ENCODE results near the gene EP400. TPM values are rescaled to one million over a fixed set of nuclear protein-coding genes. Genes with fewer than 3 reads are reported as not detected.

The EP400 gene
- total and polyA plus RNA-seq, 7 experiments from 2014 or later, result 2.8 to 86.8 (median 79.5) TPM

DNA sequence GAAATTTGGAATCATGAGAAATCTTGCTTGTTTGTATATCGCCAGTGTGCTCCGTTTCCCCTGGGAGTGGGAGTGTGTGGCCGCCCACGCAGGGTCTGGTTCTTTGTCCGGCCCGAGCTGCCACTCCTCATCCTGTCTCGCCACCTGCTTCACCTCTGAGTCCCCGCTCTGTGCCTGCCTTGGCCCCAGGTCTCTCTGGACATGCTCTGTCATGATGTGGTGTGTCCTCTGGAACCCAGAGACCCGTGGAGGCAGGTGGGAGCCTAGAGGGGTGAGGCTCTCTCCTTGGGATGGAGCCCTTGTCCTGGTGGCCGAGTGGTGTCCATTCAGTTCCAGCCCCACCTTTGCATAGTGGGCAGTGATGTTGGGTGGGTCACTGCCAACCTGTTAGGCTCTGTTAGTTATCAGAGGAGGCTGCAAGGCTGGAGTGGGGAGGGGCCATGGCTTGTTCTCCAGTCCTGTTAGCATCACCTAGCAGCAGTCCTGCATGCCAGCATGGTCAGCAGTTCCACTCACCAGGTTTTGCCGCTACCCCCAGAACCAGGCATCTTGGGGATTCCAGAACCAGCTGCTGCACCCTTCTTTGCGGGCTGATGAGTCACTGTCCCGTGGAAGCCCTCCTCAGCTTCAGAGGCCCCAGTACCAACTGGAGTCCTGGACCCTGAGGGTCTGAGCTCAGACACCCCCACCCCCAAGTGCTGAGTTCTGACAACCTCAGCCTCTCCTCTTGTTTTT, 76.5 kb downstream of the EP400 start:
- no peaks in the 10 kb centered on the region for H3K9me3 Mint-ChIP-seq
- ChIA-PET CTCF (no interaction called here), POLR2A (no interaction called here)
- H3K4me3 Mint-ChIP-seq, result no peak overlapping the region
- H3K4me3 ChIP-seq (ENCODE audit: low read length), result no peak overlapping the region
- intact Hi-C loops (cut with micrococcal nuclease), result no loop called here
- DNase-seq (no peak), ATAC-seq (no peak)
- no peak overlapping the region for H3K27ac Mint-ChIP-seq
- H3K4me1 Mint-ChIP-seq, result peaks cover 0 to 8% (median 0%) of the 10 kb centered on the region in 7 donors
- H3K27ac ChIP-seq (ENCODE audit: low read depth, low read length), result no peak overlapping the region
- H3K9me3 ChIP-seq (ENCODE audit: control insufficient read depth in 2 of 3, low read length in 3 of 3), result no peaks in the 10 kb centered on the region
- H3K36me3 Mint-ChIP-seq, result peaks cover 8 to 60% (median 26%) of the 10 kb centered on the region in 5 donors
- H3K4me1 ChIP-seq (ENCODE audit: control insufficient read depth in 2 of 2, insufficient read depth in 2 of 2, low read length in 2 of 2), result no peaks in the 10 kb centered on the region
- H3K27me3 ChIP-seq (ENCODE audit: control insufficient read depth in 2 of 2, insufficient read depth in 2 of 2, low read length in 2 of 2), result no peaks in the 10 kb centered on the region
- no peaks in the 10 kb centered on the region for H3K27me3 Mint-ChIP-seq
- H3K36me3 ChIP-seq (ENCODE audit: control insufficient read depth in 2 of 3, insufficient read depth in 3 of 3, low read length in 3 of 3), result peaks cover 27 to 88% (median 55%) of the 10 kb centered on the region in 3 experiments

DNA sequence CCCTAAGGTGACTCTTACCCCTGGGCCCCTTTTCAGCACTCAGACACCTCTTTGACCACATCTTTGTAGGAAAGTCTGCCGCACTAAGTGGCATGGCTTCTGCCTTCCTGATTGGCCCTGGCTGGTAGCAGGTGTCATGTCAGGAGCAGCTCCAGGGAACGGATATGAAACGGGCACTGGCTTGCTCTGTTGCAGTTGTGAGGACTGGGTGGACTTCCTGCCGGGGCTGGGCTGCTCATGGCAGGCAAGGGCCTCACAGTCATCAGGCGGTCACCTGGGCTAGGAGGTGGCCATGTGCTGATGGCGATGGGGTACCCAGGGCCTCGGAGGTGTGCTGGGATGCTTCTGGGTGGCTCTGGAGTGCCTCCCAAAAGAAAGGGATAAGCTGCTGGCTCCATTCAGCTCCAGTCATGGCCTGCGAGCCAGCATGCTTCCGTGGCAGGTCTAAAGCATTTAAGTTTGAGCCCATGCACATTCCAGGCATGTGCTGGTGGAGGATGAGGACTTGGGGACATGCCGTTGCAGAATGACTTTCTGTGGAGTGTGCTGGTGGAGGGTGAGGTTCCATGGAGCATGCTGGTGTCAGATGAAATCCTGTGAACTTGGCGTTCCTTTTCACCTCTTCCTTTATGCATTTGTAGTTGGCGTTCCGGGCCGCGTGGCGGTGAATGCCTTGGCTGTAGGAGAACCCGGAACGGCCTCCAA, 77.2 kb downstream of the EP400 start:
- H3K9me3 ChIP-seq (ENCODE audit: control insufficient read depth in 2 of 3, low read length in 3 of 3), result no peaks in the 10 kb centered on the region
- no peak for DNase-seq
- ChIA-PET POLR2A (no interaction called here), CTCF (no interaction called here)
- peaks cover 0 to 8% (median 0%) of the 10 kb centered on the region in 7 donors for H3K4me1 Mint-ChIP-seq
- peaks cover 24 to 88% (median 52%) of the 10 kb centered on the region in 3 experiments for H3K36me3 ChIP-seq (ENCODE audit: control insufficient read depth in 2 of 3, insufficient read depth in 3 of 3, low read length in 3 of 3)
- H3K4me3 Mint-ChIP-seq, result no peak overlapping the region
- peak overlapping the region in 1 of 9 donors; percentile 5 for H3K27ac Mint-ChIP-seq
- no peaks in the 10 kb centered on the region for H3K4me1 ChIP-seq (ENCODE audit: control insufficient read depth in 2 of 2, insufficient read depth in 2 of 2, low read length in 2 of 2)
- intact Hi-C loops (cut with micrococcal nuclease), result no loop called here
- no peak overlapping the region for H3K4me3 ChIP-seq (ENCODE audit: low read length)
- H3K27me3 Mint-ChIP-seq, result no peaks in the 10 kb centered on the region
- H3K36me3 Mint-ChIP-seq, result peaks cover 11 to 58% (median 31%) of the 10 kb centered on the region in 5 donors
- ATAC-seq, result no peak
- no peaks in the 10 kb centered on the region for H3K9me3 Mint-ChIP-seq
- H3K27ac ChIP-seq (ENCODE audit: low read depth, low read length), result no peak overlapping the region
- H3K27me3 ChIP-seq (ENCODE audit: control insufficient read depth in 2 of 2, insufficient read depth in 2 of 2, low read length in 2 of 2), result no peaks in the 10 kb centered on the region

DNA sequence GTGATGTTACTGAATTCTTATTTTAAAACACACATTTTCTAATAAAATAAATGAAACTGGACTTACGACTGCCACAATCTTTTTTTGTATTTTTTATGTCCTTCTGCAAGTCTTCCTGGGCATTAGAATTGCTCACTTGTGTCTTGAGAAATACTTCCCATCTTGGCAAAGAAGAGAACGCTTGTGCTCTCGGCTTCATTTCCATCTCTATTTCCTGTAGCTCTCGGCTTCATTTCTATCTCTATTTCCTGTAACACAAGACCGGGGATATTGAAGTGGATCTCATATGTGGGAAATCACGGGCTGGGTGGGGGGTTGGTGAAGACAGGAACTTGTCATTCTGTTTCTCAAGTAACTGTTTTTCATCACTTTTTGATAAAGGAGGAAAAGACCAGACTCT, 77.9 kb downstream of the EP400 start:
- H3K4me1 ChIP-seq (ENCODE audit: control insufficient read depth in 2 of 2, insufficient read depth in 2 of 2, low read length in 2 of 2), result no peaks in the 10 kb centered on the region
- H3K9me3 ChIP-seq (ENCODE audit: control insufficient read depth in 2 of 3, low read length in 3 of 3), result no peaks in the 10 kb centered on the region
- H3K27ac Mint-ChIP-seq, result peak overlapping the region in 3 of 9 donors; percentile 8 to 83 (median 25)
- no peaks in the 10 kb centered on the region for H3K27me3 ChIP-seq (ENCODE audit: control insufficient read depth in 2 of 2, insufficient read depth in 2 of 2, low read length in 2 of 2)
- DNase-seq (no peak), ATAC-seq (no peak)
- H3K9me3 Mint-ChIP-seq, result no peaks in the 10 kb centered on the region
- peaks cover 11 to 57% (median 30%) of the 10 kb centered on the region in 5 donors for H3K36me3 Mint-ChIP-seq
- H3K36me3 ChIP-seq (ENCODE audit: control insufficient read depth in 2 of 3, insufficient read depth in 3 of 3, low read length in 3 of 3), result peaks cover 19 to 89% (median 48%) of the 10 kb centered on the region in 3 experiments
- peaks cover 0 to 4% (median 0%) of the 10 kb centered on the region in 7 donors for H3K4me1 Mint-ChIP-seq
- intact Hi-C loops (cut with micrococcal nuclease), result no loop called here
- no peak overlapping the region for H3K27ac ChIP-seq (ENCODE audit: low read depth, low read length)
- H3K4me3 ChIP-seq (ENCODE audit: low read length), result no peak overlapping the region
- H3K4me3 Mint-ChIP-seq, result no peak overlapping the region
- POLR2A ChIA-PET, result no interaction called here
- CTCF ChIA-PET, result no interaction called here
- no peaks in the 10 kb centered on the region for H3K27me3 Mint-ChIP-seq

GRCh38 chr12:132028111-132028510, 78.4 kb downstream of the EP400 start:
- Mint-ChIP-seq H3K9me3 (no peaks in the 10 kb centered on the region), H3K27me3 (no peaks in the 10 kb centered on the region), H3K27ac (peak overlapping the region in 1 of 9 donors; percentile 8), H3K36me3 (peaks cover 11 to 58% (median 30%) of the 10 kb centered on the region in 5 donors), H3K4me1 (peaks cover 0 to 4% (median 0%) of the 10 kb centered on the region in 7 donors), H3K4me3 (no peak overlapping the region)
- DNase-seq (no peak), ATAC-seq (no peak)
- CTCF ChIA-PET, result no interaction called here
- Histone ChIP-seq H3K4me3 (ENCODE audit: low read length) (no peak overlapping the region), H3K36me3 (ENCODE audit: control insufficient read depth in 2 of 3, insufficient read depth in 3 of 3, low read length in 3 of 3) (peaks cover 19 to 94% (median 48%) of the 10 kb centered on the region in 3 experiments), H3K27me3 (ENCODE audit: control insufficient read depth in 2 of 2, insufficient read depth in 2 of 2, low read length in 2 of 2) (no peaks in the 10 kb centered on the region), H3K27ac (ENCODE audit: low read depth, low read length) (no peak overlapping the region), H3K4me1 (ENCODE audit: control insufficient read depth in 2 of 2, insufficient read depth in 2 of 2, low read length in 2 of 2) (no peaks in the 10 kb centered on the region), H3K9me3 (ENCODE audit: control insufficient read depth in 2 of 3, low read length in 3 of 3) (no peaks in the 10 kb centered on the region)
- POLR2A ChIA-PET, result no interaction called here
- intact Hi-C loops (cut with micrococcal nuclease), result no loop called here

DNA sequence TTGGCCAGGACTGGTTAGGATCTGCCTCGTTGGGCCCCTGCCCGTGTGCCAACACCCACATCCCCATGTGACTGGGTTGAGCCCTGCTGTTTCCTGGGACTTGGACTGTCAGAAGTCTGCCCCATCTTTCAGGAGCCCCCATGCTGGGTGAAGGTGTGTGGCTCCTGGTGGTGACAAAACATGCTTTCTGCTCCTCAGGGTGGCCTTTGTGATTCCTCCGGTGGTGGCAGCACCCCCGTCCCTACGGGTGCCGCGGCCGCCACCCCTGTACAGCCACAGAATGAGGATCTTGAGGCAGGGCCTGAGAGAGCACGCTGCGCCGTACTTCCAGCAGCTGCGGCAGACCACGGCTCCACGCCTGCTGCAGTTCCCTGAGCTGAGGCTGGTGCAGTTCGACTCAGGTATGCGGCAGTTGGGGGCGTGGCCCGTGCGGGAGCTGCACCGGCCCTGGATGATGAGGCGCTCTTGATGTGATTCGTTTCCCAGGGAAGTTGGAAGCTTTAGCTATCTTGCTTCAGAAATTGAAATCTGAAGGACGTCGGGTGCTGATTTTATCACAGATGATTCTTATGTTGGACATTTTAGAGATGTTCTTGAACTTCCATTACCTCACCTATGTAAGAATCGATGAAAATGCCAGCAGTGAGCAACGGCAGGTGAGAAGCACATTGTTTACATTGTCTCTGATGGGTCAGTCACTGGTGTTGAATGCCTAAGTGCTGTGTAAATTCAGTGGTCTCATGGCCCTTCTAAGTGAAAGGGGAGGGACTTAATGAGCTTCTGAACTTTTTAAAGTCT, 80.0 kb downstream of the EP400 start:
- ATAC-seq (no peak), DNase-seq (no peak)
- Histone ChIP-seq H3K4me1 (ENCODE audit: control insufficient read depth in 2 of 2, insufficient read depth in 2 of 2, low read length in 2 of 2) (no peaks in the 10 kb centered on the region), H3K27me3 (ENCODE audit: control insufficient read depth in 2 of 2, insufficient read depth in 2 of 2, low read length in 2 of 2) (no peaks in the 10 kb centered on the region), H3K4me3 (ENCODE audit: low read length) (no peak overlapping the region), H3K9me3 (ENCODE audit: control insufficient read depth in 2 of 3, low read length in 3 of 3) (no peaks in the 10 kb centered on the region), H3K27ac (ENCODE audit: low read depth, low read length) (no peak overlapping the region), H3K36me3 (ENCODE audit: control insufficient read depth in 2 of 3, insufficient read depth in 3 of 3, low read length in 3 of 3) (peaks cover 23 to 97% (median 42%) of the 10 kb centered on the region in 3 experiments)
- no peaks in the 10 kb centered on the region for H3K27me3 Mint-ChIP-seq
- POLR2A ChIA-PET, result interaction anchor here (0.6 kb wide), 1 partner anchor 83 kb away, joined by 3 read pairs; no protein-coding TSS in a partner anchor
- H3K9me3 Mint-ChIP-seq, result no peaks in the 10 kb centered on the region
- intact Hi-C loops (cut with micrococcal nuclease), result no loop called here
- peak overlapping the region in 1 of 9 donors; percentile 8 for H3K27ac Mint-ChIP-seq
- CTCF ChIA-PET, result no interaction called here
- peak overlapping the region in 1 of 10 donors; percentile 16 for H3K4me3 Mint-ChIP-seq
- peaks cover 18 to 65% (median 38%) of the 10 kb centered on the region in 5 donors for H3K36me3 Mint-ChIP-seq
- H3K4me1 Mint-ChIP-seq, result peaks cover 0 to 4% (median 0%) of the 10 kb centered on the region in 7 donors

- Mint-ChIP-seq H3K27ac (peak overlapping the region in 1 of 9 donors; percentile 27), H3K36me3 (peaks cover 20 to 64% (median 43%) of the 10 kb centered on the region in 5 donors)
Observed at GRCh38 chr12:132030367-132031038, 80.8 kb downstream of the EP400 start.

More at GRCh38 chr12:132030367-132031038, 80.8 kb downstream of the EP400 start:
- ATAC-seq (no peak), DNase-seq (no peak)
- H3K27me3 Mint-ChIP-seq, result no peaks in the 10 kb centered on the region
- Histone ChIP-seq H3K4me3 (ENCODE audit: low read length) (no peak overlapping the region), H3K36me3 (ENCODE audit: control insufficient read depth in 2 of 3, insufficient read depth in 3 of 3, low read length in 3 of 3) (peaks cover 20 to 97% (median 40%) of the 10 kb centered on the region in 3 experiments), H3K9me3 (ENCODE audit: control insufficient read depth in 2 of 3, low read length in 3 of 3) (no peaks in the 10 kb centered on the region), H3K4me1 (ENCODE audit: control insufficient read depth in 2 of 2, insufficient read depth in 2 of 2, low read length in 2 of 2) (no peaks in the 10 kb centered on the region), H3K27ac (ENCODE audit: low read depth, low read length) (no peak overlapping the region), H3K27me3 (ENCODE audit: control insufficient read depth in 2 of 2, insufficient read depth in 2 of 2, low read length in 2 of 2) (no peaks in the 10 kb centered on the region)
- intact Hi-C loops (cut with micrococcal nuclease), result no loop called here
- no peak overlapping the region for H3K4me3 Mint-ChIP-seq
- POLR2A ChIA-PET, result no interaction called here
- no peaks in the 10 kb centered on the region for H3K9me3 Mint-ChIP-seq
- CTCF ChIA-PET, result no interaction called here
- H3K4me1 Mint-ChIP-seq, result peaks cover 0 to 4% (median 0%) of the 10 kb centered on the region in 7 donors

Data from naive thymus-derived CD4-positive, alpha-beta T cell (primary cell).